ENCODE data around the gene ABO. TPM values are rescaled to one million over a fixed set of nuclear protein-coding genes. Genes with fewer than 3 reads are reported as not detected.

Gene ABO
- not detected in 2 replicates for total RNA-seq

GRCh38 chr9:133275105-133276000 lies at the start of gene ABO:
Gene ABO, minus strand, starts transcription at chr9:133275201.

DNA sequence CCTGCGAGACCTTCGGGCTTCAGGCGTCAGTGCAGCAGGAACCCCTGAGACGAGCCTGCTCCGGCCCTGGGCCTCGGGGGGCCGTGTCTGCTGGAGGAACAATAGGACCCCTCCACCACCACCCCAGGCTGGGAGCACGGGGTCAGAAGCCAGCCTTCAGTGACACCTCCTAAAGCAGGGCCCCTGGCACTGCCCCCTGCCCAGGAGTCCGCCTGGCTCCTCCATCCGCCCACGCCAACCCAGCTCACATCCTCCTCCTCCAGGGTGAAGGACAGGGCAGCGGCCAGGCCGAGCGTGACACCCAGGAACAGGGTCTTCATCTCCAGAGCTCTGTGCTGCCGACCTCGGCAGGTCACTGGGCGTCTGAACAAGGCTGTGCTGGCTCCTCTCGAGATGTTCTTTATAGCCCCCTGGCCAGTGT lies 66.1 kb downstream of the ABO start, which contains the start of gene OBP2B:
TSS of gene OBP2B (minus strand) at position 371 of the 421 bp plus-strand sequence. CDS start at position 320, 51 bp downstream.

Other genes with a start within 250 kb of the ABO start
- gene GTF3C5, start 244.2 kb downstream of the ABO start, total RNA-seq: 31.3 and 38.2 TPM in 2 replicates
- under 0.01 and 0.28 TPM in 2 replicates for gene CEL, start 213.2 kb downstream of the ABO start, total RNA-seq
- 23.4 and 38.5 TPM in 2 replicates for gene RALGDS, start 154.0 kb downstream of the ABO start, total RNA-seq
- gene GBGT1, start 111.3 kb downstream of the ABO start, total RNA-seq: 3.3 and 4.5 TPM in 2 replicates
- not detected in 2 replicates for gene OBP2B, start 66.0 kb downstream of the ABO start, total RNA-seq
- gene SURF6, start 61.0 kb upstream of the ABO start, total RNA-seq: 7.6 and 15.1 TPM in 2 replicates
- gene MED22, start 72.9 kb upstream of the ABO start, total RNA-seq: 13.5 and 15.1 TPM in 2 replicates
- 2,629 and 3,058 TPM in 2 replicates for gene RPL7A, start 73.0 kb upstream of the ABO start, total RNA-seq
- gene SURF1, start 81.3 kb upstream of the ABO start, total RNA-seq: 35.5 and 40.3 TPM in 2 replicates
- 10.1 and 26.1 TPM in 2 replicates for gene SURF2, start 81.3 kb upstream of the ABO start, total RNA-seq
- 726 and 791 TPM in 2 replicates for gene SURF4, start 100.9 kb upstream of the ABO start, total RNA-seq
- 0.19 and 0.85 TPM in 2 replicates for gene STKLD1, start 101.2 kb upstream of the ABO start, total RNA-seq
- gene REXO4, start 142.8 kb upstream of the ABO start, total RNA-seq: 14.7 and 27.8 TPM in 2 replicates
- gene ADAMTS13, start 147.2 kb upstream of the ABO start, total RNA-seq: 1.2 and 1.4 TPM in 2 replicates
- gene CACFD1, start 184.8 kb upstream of the ABO start, total RNA-seq: 2.7 and 5.9 TPM in 2 replicates
- 11.3 and 21.1 TPM in 2 replicates for gene SLC2A6, start 203.9 kb upstream of the ABO start, total RNA-seq
- gene MYMK, start 249.8 kb upstream of the ABO start, total RNA-seq: not detected in 2 replicates